Measurements from ENCODE around the gene TRIL.

Gene TRIL

GRCh38 chr7:29005406-29005805, 47.3 kb upstream of the TRIL start:
- TF ChIP-seq POLR2AphosphoS5 (IDR thresholded peaks at IDR 0.05; ENCODE audit: low read depth) (no peak), CTCF (IDR thresholded peaks at IDR 0.05; ENCODE audit: insufficient read depth, low read length) (no peak), GABPA (IDR thresholded peaks at IDR 0.05; ENCODE audit: low read depth) (no peak), REST (IDR thresholded peaks at IDR 0.05; ENCODE audit: insufficient replicate concordance, low read depth) (no peak), SPI1 (IDR thresholded peaks at IDR 0.05; ENCODE audit: borderline replicate concordance, low read depth) (no peak)
- DNase-seq (ENCODE audit: low read depth in 1 of 2, low spot score in 1 of 2): no peak
- no peak overlapping the region for H3K27ac ChIP-seq (replicated peaks)

GRCh38 chr7:29003703-29004102, 45.6 kb upstream of the TRIL start:
- TF ChIP-seq CTCF (IDR thresholded peaks at IDR 0.05; ENCODE audit: insufficient read depth, low read length) (no peak), GABPA (IDR thresholded peaks at IDR 0.05; ENCODE audit: low read depth) (no peak), REST (IDR thresholded peaks at IDR 0.05; ENCODE audit: insufficient replicate concordance, low read depth) (no peak), SPI1 (IDR thresholded peaks at IDR 0.05; ENCODE audit: borderline replicate concordance, low read depth) (no peak), POLR2AphosphoS5 (IDR thresholded peaks at IDR 0.05; ENCODE audit: low read depth) (no peak)
- Histone ChIP-seq H3K27ac (replicated peaks) (no peak overlapping the region), H3K4me3 (replicated peaks; ENCODE audit: insufficient read depth, low read length) (no peak overlapping the region), H3K27me3 (ENCODE audit: insufficient read depth, poor library complexity, severe bottlenecking) (no peaks in the 10 kb centered on the region)
- no peak for DNase-seq (ENCODE audit: low read depth in 1 of 2, low spot score in 1 of 2)

More at GRCh38 chr7:29005406-29005805, 47.3 kb upstream of the TRIL start:
- no peaks in the 10 kb centered on the region for H3K27me3 ChIP-seq (ENCODE audit: insufficient read depth, poor library complexity, severe bottlenecking)
- no peak overlapping the region for H3K4me3 ChIP-seq (replicated peaks; ENCODE audit: insufficient read depth, low read length)

- DNase-seq (ENCODE audit: low read depth in 1 of 2, low spot score in 1 of 2): no peak
- TF ChIP-seq REST (IDR thresholded peaks at IDR 0.05; ENCODE audit: insufficient replicate concordance, low read depth): no peak
- TF ChIP-seq SPI1 (IDR thresholded peaks at IDR 0.05; ENCODE audit: borderline replicate concordance, low read depth): no peak
- no peak for TF ChIP-seq POLR2AphosphoS5 (IDR thresholded peaks at IDR 0.05; ENCODE audit: low read depth)
- no peak for TF ChIP-seq GABPA (IDR thresholded peaks at IDR 0.05; ENCODE audit: low read depth)
- TF ChIP-seq CTCF (IDR thresholded peaks at IDR 0.05; ENCODE audit: insufficient read depth, low read length): no peak
- H3K4me3 ChIP-seq (replicated peaks; ENCODE audit: insufficient read depth, low read length): no peak overlapping the region
- no peaks in the 10 kb centered on the region for H3K27me3 ChIP-seq (ENCODE audit: insufficient read depth, poor library complexity, severe bottlenecking)
- H3K27ac ChIP-seq (replicated peaks): no peak overlapping the region
Observed at GRCh38 chr7:29000717-29001076, 42.6 kb upstream of the TRIL start.

All from HL-60 (cell line).